ENCODE results near the gene PI4KB.

The PI4KB gene

DNA sequence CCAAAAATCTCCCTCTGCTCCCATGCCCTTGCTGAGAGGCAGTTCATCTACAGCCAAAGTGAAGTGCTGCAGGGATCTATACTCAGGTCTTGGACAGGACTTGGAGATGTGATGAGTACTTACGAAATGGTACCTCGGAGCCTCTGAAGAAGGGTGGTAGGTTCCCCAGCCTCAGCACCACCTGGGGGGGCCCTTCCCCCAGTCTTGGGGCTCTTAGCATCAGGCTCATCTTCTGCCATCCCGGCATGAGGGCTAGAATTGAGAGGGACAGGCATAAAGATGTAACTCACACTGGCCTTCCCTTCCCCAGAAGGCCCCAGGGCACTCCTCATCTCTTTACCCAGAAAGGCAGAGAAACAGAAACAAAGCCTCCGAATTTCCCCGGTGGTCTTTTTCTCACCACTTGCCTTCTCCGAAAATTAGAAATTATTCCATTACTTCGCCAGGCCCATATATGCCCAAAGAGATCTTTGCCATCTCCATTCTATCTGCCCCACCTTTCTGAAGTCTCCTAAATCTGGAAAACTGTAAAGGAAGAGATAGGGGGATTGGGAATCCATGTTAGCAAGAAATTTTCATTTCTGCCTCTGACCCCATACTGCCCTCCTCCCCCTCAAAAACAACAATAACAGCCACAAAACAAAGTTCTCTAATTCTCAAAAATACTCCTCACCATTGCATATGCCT lies 19.0 kb upstream of the PI4KB start:
- no peak for DNase-seq

DNA sequence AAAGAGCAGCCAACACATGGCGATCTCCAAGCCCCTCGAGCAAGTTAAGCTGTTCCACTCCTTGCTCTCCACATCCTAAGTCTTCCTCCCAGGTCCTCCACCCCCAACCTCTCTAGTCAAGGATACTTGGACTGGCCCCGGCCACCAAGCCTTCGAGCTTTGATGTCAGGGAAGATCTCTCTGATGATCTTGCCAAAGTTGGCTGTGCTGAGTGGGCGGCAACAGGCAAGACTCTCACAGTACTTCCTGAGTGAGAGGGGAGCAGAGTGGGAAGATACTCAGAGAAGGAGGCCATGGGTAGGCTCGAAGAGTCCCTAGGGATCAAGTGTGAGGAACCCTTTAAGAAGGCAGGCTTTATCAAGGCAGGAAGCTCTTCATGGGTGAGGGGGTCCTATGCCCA lies 17.1 kb upstream of the PI4KB start:
- no peak for DNase-seq

DNA sequence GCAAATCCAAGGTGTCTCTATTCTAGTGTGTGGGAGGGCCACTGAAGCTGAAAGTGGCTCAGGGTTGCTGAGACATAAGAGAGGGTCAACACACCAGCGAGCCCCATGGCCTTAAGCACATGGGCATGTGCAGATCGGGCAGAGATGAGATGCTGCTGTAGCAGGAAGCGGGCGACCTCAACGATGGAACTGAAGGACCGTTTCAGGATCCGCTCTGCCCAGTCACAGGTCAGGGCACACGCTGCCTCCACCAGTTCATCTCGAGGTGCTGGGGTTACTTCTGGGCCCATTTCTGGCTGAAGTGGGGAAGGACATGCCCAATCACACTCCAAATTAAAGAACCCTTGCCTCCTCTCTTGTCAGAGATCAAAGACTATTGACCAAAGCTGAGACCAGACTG lies 16.4 kb upstream of the PI4KB start:
- DNase-seq = no peak

DNA sequence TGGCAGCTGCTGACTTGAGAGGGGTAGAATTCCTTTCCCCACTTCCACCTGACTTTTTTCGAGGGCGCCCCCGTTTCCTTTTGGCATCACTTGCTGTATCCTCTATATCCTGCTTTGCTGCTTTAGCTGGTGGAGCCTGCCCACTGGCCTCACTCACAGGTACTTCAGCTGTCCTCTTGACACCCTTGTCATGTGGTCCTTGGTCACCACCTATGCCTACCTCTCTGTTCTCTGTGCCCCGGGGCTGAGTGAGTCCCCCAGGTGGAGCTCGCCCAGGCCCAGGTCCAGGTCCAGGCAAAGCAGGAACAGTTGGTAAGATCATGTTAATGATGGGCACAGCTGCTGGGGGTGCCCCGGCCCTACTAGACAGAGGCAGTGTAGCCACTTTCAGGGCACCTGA lies 15.4 kb upstream of the PI4KB start:
- DNase-seq = no peak

DNA sequence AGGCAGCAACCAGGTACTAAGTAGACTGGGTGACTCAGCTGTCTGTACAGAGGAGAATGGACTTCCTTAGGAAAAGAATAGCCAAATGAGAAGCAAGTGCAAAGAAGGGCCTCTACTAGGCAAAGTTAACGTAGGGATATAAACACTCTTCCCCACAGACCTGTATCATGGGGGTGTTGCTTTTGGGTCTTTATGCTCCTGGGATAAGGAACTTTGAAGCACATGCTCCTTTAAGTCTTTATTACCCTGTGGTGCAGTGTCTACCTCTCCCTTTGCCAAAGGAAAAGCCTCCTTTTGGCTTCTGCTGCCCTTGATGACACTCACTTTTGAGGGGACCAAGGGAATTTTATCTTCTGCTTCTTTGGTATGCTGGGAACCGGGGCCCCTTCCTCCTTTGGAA lies 14.8 kb upstream of the PI4KB start:
- no peak for DNase-seq

DNA sequence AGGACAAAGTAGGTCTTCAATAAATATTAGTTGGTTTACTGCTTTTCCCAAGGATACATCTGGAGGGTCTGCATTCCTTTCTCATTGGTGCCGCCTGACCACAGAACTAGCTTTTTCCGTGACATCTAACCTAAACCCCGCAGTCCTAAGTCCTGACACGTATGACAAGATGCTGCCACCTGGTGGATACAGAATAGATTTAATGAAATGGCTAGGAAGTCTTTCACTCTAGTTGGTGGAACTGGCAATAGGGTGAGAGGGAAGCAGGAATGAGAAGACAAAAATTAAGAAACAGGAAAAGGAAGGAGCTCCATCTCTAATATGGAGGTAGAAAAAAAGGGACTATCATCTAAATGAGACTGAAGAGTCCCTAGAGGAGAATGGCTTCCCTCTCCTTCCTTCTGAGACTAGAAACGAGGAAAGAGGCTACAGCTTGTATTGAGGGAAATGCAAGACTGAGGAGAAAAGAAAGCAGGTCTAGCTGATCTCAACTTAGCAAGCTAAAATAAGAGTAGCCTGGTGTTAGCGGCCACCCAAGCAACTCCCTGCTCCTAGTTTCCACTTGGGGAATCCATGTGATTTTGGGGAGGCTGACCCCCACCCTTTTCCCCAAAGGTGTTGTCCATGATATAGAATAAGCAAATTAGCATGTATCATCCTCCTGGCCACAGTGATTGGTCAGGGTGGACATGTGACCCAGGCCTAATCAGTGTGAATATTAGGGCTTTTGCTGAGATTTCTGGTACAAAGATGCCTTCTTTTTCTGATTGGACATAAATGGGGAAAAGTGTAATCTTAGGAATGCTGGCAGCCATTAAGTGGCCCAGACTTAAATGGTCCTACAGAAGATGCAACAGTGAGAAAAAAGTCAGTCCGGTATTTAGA lies 13.9 kb upstream of the PI4KB start:
- DNase-seq = peak; percentile 88

DNA sequence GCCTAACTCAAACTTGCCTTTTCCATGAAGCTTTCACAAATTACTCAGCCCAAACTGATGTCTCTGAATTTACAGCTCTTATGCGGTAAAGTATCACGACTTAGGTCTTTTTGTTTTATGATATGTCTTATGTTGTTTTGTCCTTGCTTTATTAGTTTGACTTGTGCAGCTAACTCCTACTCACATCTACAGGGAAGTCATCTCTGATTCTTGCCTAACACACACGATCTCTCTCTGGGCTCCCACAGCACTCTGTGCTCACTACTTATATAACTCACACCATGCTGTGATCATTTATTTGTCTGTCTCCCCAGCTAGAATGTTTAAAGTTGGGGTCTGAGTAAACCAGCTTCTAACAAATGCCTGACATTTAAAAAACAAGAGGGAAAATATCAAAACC lies 9.3 kb upstream of the PI4KB start:
- DNase-seq = no peak

DNA sequence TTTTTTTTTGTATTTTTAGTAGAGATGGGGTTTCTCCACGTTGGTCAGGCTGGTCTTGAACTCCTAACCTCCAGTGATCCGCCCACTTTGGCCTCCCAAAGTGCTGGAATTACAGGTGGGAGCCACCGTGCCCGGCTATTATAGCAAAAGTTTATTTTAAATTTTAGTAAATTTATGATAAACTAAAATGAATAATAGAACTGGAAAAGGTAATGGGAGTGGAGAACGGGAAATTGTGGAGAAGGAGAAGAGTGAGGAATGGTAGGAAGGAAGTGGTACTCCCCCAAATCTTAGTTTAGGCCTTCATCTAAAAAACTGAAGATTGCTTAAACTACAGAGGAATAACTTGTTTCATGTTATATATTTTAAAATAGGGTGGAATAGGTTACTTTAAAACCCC lies 7.6 kb upstream of the PI4KB start:
- DNase-seq = no peak

DNA sequence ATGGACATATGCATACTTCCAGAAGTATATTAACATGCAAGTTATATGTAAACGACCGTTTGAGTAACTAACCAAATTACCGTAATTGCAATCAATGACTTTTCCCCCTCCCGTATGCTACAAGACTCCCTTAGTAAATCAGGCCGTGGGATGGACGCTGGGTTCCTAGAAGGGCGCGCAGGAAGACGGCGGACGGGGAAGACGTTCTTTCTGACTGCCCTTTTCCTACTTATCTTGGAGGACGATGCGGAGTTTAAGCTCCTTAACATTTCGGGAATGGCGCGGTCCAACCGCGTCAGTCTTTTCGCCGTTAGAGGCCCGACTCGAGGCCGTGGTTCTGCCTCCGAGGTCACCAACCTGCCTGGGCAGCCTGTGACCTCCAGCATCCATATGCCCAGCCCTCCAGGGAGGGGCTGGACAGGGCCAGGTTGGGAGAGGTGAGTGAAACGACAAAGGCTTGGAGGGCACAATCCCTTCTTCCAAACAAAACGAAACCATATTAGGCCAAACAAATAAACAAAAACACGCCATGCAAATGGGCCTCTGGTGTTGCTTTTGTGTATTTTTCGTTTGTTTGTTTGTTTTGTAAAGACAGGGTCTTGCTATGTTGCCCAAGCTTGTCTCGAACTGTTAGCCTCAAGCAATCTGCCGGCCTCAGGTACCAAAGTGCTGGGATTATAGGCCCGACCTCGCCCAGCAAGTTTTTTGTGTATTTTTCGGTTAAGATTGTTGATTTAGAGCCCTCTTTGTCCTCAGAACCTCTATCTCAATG lies 873 bp upstream of the PI4KB start:
- no peak for DNase-seq

DNA sequence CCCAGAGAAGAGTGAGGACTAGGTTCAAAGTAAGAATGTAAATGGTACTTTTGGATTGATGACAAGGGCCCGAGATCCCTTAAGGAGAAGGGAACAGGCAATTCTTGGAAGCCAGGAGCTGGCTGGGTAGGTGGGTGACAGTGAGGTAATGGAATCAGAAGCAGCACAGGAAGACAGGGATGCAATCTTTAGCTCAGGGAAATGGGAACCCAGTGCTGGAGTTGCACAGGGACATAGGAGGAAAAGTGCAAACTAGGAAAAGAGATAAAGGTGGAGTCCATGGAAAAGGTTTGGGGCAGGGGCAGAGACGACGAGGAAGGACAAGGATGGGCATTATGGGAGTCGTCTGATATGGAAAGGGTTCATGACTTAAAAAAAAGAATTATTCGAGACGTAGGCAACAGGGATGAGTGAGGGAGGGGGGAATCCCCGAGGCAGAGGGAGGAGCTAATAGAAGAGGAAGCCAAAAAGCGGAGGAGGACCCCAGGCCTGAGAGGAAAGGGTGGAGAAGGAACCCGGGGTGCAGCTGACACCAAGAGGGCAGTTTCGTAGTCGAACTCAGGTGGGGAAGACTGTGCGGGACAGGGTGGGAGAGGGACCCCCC lies 495 bp downstream of the PI4KB start:
- peak; percentile 68 for DNase-seq

DNA sequence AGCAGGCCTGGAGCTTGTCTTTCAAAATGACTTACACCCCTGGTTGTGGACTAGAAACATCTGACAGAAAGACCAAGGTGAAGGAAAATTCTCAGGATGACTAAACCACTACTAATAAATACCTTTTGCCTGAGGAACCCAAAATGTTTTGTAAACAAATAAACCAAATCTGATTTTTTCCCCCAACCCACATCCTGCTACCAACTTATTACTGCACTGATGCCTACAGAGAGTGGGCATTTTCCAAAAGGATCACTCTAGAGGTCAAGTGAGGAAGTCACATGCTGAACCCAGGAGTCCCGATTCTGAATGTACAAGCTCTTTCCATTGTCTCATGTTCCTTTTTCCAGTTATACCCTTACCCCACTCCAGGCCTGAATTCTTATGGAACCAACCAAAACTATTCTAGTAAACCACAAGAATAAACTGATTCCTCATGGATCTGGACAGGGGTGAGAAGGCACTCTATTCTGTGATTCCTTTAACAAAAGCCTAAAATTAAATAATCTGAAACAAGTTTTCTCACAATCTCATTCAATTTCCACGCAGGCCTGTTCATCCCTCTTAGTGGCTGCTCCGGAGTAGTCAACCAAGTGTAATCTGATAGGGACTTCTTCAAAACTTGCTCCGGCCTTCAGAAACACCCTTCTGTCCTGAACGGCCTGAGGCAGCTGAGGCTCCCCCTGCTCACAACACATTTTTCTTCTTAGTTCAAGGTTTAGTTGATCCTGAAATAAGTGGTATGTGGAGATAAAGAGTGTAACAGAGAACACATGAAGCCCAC lies 1.4 kb downstream of the PI4KB start:
- no peak for DNase-seq

DNA sequence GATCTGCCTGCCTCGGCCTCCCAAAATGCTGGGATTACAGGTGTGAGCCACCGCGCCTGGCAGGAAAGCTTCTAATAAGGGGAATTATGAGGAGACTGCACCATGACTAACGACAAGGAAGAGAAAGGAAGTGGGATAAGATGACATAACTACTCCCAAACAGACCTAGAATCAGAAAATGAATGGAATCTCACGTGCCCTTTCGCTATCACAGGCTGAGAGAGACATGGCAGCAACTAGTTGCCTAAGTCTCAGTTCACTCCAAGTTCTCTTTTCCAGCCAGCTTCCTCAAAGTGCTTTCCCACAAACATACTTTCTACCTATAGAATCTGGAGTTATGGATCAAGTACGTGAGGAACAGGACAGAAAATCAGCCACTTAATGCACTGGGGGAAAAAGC lies 2.0 kb downstream of the PI4KB start:
- DNase-seq = no peak

DNA sequence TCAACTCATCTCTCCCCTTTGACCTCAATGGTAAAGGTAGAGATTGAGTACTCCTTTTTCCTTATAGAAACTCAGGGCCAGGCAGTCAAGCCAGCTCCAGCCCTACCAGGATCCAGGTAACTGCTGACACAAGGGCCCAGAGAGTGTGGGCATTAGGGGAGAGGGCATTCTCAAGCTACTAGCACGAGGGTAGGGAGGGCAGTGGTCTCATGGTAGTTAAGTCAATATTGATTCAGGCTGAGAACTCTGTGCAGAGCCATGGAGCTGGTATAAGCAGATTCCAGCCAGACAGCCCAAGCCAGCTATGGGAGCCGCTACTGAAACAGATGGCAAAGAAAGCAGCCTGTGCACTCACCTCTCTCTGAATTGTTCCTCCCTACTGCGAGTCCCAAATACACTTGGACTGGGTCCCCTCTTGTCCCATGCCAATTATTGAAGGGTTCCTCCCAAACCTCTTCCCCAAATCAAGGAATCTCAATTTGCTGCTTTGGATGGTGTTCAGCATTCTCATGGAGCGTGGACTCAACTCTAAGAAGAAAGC lies 2.8 kb downstream of the PI4KB start:
- DNase-seq = no peak

DNA sequence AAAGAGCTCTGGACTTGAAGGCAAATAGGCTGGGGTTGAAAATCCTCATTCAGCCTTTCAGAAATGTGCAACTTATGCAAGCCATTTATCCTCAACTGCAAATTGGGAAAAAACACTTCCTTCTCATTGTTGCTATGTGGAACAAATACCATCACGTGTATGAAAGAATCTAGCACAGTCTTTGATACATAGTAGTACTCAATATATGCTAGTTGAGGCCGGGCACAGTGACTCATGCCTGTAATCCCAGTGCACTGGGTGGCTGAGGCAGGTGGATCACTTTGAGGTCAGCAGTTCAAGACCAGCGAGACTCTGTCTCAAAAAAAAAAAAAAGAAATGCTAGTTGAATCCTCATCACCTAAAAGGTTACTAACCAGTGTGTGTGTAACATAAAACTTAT lies 8.2 kb downstream of the PI4KB start:
- DNase-seq = no peak

DNA sequence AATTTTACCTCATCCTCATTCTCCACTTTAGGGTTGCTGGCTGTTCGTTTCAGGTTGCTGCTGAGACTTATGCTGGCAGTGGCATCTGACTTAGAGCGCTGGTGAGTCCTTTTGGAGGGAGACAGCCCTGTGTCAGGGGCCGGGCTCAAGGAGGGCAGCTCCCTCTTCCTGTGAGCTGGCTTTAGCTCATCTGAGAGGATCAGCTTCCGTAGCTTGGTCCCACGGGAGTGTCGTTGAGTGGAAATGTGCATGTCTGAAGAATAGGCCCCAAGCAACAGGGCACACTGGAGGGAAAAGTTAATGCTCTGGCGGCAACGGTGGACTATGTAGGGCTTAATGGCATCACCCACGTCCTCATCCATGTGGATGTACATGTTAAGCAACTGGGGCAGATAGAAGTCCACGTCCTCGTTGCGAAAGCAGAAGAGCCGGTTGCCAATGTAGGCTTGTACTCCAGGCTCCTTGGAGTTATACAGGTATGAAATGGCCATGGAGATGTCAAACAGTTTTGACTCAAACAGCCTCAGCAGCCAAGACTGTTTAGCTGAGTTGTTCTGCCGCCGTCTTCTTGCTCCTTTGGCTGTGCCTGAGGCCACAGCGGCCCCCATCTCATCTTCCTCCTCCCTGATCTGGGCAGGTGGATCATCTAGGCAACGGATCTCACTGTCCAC lies 11.5 kb downstream of the PI4KB start:
- no peak for DNase-seq

DNA sequence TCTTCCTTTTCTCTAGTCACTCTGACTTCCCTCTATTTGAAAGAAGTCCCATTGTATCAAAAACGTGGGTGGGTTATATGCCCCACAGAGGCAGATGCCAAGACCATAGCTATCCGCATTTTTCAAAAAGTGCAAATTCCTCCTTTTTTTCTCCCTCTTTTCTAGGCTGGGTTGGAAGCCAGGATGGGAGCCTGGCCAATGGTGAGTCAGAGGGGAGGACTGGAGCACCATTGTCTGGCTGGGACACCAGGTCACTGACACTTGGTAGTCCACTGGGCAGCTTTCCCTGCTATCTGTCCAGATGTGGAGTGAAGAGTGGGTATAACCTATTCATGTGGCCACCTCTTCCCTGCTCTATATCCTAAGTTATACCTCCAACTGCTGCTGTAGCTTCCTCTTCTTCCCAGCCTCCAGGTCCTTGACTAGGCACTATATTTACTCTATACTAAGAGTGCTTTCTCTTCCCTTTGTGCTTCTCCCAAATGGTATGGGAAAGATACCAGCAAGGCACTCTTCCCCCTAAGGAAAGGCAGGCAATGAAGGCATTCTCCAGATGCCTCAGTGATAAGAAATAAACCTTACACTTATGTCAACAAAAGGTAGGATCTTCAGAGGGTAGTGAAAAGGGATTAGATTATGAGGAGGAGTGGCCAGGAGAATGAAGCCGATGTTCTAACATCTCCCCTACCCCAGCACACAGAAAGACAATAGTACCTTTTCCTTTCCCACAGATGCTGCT lies 12.9 kb downstream of the PI4KB start:
- no peak for DNase-seq

DNA sequence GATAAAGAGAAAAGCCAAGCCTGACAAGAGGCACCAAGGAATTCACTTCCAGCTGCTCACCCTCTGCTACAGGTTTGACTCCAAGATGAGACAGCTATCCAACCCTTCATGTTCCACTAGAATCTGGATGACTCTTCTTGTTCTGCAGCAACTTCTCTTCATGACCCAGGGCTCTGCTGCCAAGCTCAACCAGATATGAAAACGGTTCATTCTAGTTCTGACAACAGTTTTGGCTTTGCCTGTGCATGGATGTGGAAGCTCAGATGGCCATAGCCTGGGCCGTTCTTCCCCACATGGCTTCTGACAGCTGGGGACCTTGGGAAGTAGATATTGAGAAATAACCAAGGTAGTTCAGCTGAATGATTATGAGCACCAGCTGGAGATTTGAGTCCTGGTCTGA lies 13.7 kb downstream of the PI4KB start:
- no peak for DNase-seq

DNA sequence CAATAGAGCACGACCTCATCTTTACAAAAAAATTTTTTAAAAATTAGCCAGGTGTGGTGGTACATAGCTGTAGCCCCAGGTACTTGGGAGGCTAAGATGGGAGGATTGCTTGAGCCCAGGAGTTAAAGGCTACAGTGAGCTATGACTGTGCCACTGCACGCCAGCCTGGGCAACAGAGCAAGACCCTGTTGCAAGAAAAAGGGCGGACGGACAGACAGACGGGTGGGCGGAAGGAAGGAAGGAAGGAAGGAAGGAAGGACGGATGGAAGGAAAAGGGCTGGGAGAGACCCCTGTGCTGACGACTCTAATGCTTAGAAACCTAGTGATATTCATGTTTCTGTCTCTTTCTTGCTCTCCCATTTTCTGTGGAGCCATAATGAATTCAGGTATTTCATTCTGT lies 14.4 kb downstream of the PI4KB start:
- DNase-seq = no peak

DNA sequence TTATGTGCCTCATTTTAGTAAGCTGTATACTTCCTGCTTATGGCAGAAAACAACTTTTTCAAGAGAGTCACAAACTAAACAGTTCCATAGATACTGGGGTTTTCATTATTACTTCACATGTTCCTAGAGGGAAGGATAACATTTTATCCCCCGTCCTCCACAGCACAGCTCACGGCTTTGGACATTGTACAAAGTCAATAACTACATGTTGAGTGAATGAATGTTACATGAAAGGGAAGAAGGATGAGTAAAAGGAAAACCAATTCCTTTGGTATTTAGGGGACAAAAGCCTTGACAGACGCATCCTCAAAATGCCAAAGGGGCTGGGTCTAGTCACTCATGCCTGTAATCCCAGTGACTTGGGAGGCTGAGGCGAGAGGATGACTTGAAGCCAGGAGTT lies 14.8 kb downstream of the PI4KB start:
- DNase-seq = no peak

DNA sequence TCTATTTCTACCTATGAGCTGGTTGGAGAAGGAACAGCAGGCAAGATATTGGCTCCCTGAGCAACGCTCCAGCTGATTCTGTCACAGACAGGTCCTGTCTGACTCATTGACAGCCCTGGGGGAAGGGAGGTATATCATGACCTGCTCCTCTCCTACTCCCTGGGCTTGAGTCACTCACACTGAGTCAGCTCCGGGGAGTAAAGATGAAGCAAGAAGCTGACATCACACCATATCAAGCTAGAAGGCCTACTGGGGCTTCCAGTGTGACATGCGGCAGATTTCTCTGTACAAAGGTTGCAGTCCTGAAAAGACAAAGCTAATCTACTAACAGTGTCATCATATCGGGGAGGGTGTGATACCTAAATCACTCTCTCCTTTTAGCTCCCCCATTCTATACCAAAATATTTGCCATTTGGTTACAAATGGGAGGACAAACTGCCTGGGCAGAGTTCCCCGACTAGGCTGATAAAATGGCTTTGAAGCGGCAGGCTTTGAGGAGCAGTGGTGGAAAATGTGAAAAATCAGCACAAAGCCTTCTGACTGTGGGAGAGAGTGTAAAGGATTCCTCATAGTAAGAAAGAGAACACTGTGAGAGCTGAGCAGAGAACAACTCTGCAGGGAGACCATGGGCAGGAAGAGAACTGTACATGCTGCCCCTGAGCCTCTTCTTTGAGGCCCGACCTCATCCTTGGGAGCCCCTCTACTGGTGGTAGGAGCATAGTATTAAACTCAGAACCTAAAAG lies 15.5 kb downstream of the PI4KB start:
- DNase-seq = no peak
